Heart left ventricle (tissue), 13 donors: Measurements from ENCODE around the gene TNIK.
"Not testable (repeated sequence)": the region's sequence is repeated elsewhere in the genome, so short reads cannot be mapped to it uniquely, and the experiment has no call there.

Experiments used
- POLR2A ChIP-seq, 2 donors: fragments of 450-650 bp; IDR thresholded peaks; one replicate each; pipeline ENCODE4 v1.6.1; 2017; ENCODE audit warnings: antibody characterized with exemption in 2 of 2, mild to moderate bottlenecking in 2 of 2, moderate library complexity in 2 of 2
- TF ChIP-seq, protein P1 (sequence below), 12 donors: fragments of 200-600 bp; sonication (generic) in 4 of 12; IDR thresholded peaks; one replicate each; pipeline versions ENCODE4 v1.5.0 to v1.8.0; 2018 to 2022; ENCODE audit warnings: antibody characterized with exemption in 12 of 12, mild to moderate bottlenecking in 5 of 12
- donor health status: ischemic (EF 13 %, LVEDD 7.1; RV severe dilation, severe dysfunction).
- donor health status: DM: no; HTN: yes; CAD: no.
- donor health status: DM: no; HTN: no; CAD: no.
- donor health status: ischemic (EF 25% LVEDD 6.9; RV normal size, moderate dysfunction).
- donor health status: ischemic (EF 25% LVEDD 5.7; RV mildly dilated, moderate dysfunction).
- donor health status: ischemic (EF 35%, LVEDD 5.7; RV mildly dilated, moderate dysfunction).
- donor health status: nonischemic (EF 11% LVEDD 7.7; RV severe dilation, severe dysfunction).
- donor health status: DM: yes; HTN: yes; CAD: no.
- donor health status: PGD.
- donor health status: ischemic (EF 29% LVEDD 5.4; RV normal size, mild dysfunction).
- donor health status: nonischemic (EF 23%, LVEDD 6.1; RV moderate dilation, normal function).

DNA sequence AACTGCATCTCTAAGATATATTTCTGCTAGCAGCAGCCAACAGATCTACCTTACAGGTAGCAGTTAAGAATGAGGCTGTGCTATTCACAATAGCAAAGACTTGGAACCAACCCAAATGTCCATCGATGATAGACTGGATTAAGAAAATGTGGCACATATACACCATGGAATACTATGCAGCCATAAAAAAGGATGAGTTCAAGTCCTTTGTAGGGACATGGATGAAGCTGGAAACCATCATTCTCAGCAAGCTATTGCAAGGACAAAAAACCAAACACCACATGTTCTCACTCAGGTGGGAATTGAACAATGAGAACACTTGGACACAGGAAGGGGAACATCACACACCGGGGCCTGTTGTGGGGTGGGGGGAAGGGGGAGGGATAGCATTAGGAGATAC lies 218.6 kb downstream of the TNIK start:
- TF ChIP-seq, protein P1, sequence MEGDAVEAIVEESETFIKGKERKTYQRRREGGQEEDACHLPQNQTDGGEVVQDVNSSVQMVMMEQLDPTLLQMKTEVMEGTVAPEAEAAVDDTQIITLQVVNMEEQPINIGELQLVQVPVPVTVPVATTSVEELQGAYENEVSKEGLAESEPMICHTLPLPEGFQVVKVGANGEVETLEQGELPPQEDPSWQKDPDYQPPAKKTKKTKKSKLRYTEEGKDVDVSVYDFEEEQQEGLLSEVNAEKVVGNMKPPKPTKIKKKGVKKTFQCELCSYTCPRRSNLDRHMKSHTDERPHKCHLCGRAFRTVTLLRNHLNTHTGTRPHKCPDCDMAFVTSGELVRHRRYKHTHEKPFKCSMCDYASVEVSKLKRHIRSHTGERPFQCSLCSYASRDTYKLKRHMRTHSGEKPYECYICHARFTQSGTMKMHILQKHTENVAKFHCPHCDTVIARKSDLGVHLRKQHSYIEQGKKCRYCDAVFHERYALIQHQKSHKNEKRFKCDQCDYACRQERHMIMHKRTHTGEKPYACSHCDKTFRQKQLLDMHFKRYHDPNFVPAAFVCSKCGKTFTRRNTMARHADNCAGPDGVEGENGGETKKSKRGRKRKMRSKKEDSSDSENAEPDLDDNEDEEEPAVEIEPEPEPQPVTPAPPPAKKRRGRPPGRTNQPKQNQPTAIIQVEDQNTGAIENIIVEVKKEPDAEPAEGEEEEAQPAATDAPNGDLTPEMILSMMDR (IDR thresholded peaks at IDR 0.05), result not testable (repeated sequence)
- TF ChIP-seq POLR2A (IDR thresholded peaks at IDR 0.05), result not testable (repeated sequence)
